Neuronal stem cell (in vitro differentiated cells): ENCODE results near the gene TMEM191C.
"Not testable (repeated sequence)": the region's sequence is repeated elsewhere in the genome, so short reads cannot be mapped to it uniquely, and the experiment has no call there.

Experiments
- DNase-seq: peaks from one replicate; pipeline ENCODE4 v3.0.0-alpha.2; 2013; ENCODE audit warnings: low spot score
- H2AFZ ChIP-seq: one replicate; pipeline ENCODE4 v1.6.1; 2013; ENCODE audit warnings: mild to moderate bottlenecking, low read length, inconsistent platforms
- H2AK5ac ChIP-seq: 2 replicates; pipeline ENCODE4 v1.6.1; 2013; ENCODE audit warnings: low read depth, mild to moderate bottlenecking, inconsistent platforms, low read length, moderate library complexity, mixed read lengths
- H2BK120ac ChIP-seq: 2 replicates; pipeline ENCODE4 v1.6.1; 2013; ENCODE audit warnings: low read depth, mild to moderate bottlenecking, inconsistent platforms, low read length, moderate library complexity, mixed read lengths
- H2BK12ac ChIP-seq: one replicate; pipeline ENCODE4 v1.6.1; 2013; ENCODE audit warnings: low read length, inconsistent platforms
- H2BK15ac ChIP-seq: 2 replicates; pipeline ENCODE4 v1.6.1; 2013; ENCODE audit warnings: mild to moderate bottlenecking, low read length, inconsistent platforms, mixed read lengths
- H2BK5ac ChIP-seq: one replicate; pipeline ENCODE4 v1.6.1; 2013; ENCODE audit warnings: inconsistent platforms, mild to moderate bottlenecking, low read length, moderate library complexity
- H3K14ac ChIP-seq: one replicate; pipeline ENCODE4 v1.6.1; 2013; ENCODE audit warnings: low read length, inconsistent platforms
- H3K18ac ChIP-seq: 2 replicates; pipeline ENCODE4 v1.6.1; 2013; ENCODE audit warnings: low read length, inconsistent platforms
- H3K23ac ChIP-seq: 2 replicates; pipeline ENCODE4 v1.6.1; 2013; ENCODE audit warnings: low read depth, mild to moderate bottlenecking, mixed read lengths, low read length, inconsistent platforms; ENCODE audit not compliant: poor library complexity
- H3K27ac ChIP-seq: replicated peaks from 3 replicates; pipeline ENCODE4 v1.5.1; 2013; ENCODE audit warnings: low read length, inconsistent platforms
- H3K27me3 ChIP-seq, 3 experiments: 2 replicates each; pipeline ENCODE4 v1.6.1; 2013; ENCODE audit warnings: low read length in 3 of 3, mild to moderate bottlenecking in 2 of 3, inconsistent platforms in 1 of 3, low read depth in 1 of 3, mixed read lengths in 1 of 3, moderate library complexity in 1 of 3; ENCODE audit not compliant: control insufficient read depth in 3 of 3, insufficient read depth in 3 of 3
- H3K36me3 ChIP-seq, 2 donors: replicated peaks in 1 of 2; 2 replicates each; pipeline ENCODE4 v1.6.1; 2013; ENCODE audit warnings: low read length in 2 of 2; ENCODE audit not compliant: control insufficient read depth in 2 of 2, insufficient read depth in 2 of 2
- H3K4ac ChIP-seq: 2 replicates; pipeline ENCODE4 v1.6.1; 2013; ENCODE audit warnings: inconsistent platforms, mild to moderate bottlenecking, low read length, moderate library complexity
- H3K4me1 ChIP-seq, 2 donors: 1 replicate in 1 of 2; 2 replicates in 1 of 2; pipeline ENCODE4 v1.6.1; 2013; ENCODE audit warnings: low read length in 2 of 2, low read depth in 1 of 2; ENCODE audit not compliant: control insufficient read depth in 2 of 2, insufficient read depth in 1 of 2
- H3K4me2 ChIP-seq: one replicate; pipeline ENCODE4 v1.6.1; 2013; ENCODE audit warnings: mild to moderate bottlenecking, low read length, inconsistent platforms; ENCODE audit not compliant: insufficient read depth, poor library complexity, severe bottlenecking
- H3K4me3 ChIP-seq, 2 donors: 2 replicates each; pipeline ENCODE4 v1.5.1; 2013; ENCODE audit warnings: low read length in 2 of 2, mild to moderate bottlenecking in 2 of 2, inconsistent platforms in 1 of 2, moderate library complexity in 1 of 2
- H3K79me1 ChIP-seq: one replicate; pipeline ENCODE4 v1.6.1; 2013; ENCODE audit warnings: low read depth, mild to moderate bottlenecking, inconsistent platforms, low read length, moderate library complexity
- H3K9ac ChIP-seq: one replicate; pipeline ENCODE4 v1.6.1; 2013; ENCODE audit warnings: mild to moderate bottlenecking, low read depth, low read length, inconsistent platforms; ENCODE audit not compliant: poor library complexity
- H3K9me3 ChIP-seq, 2 donors: replicated peaks in 1 of 2; 2 replicates each; pipeline versions ENCODE3 to v1.6.1; 2013; ENCODE audit warnings: low read length in 2 of 2, mild to moderate bottlenecking in 2 of 2, inconsistent platforms in 1 of 2, low read depth in 1 of 2, mixed read lengths in 1 of 2, moderate library complexity in 1 of 2; ENCODE audit not compliant: control insufficient read depth in 2 of 2, insufficient read depth in 1 of 2
- H4K8ac ChIP-seq: one replicate; pipeline ENCODE4 v1.6.1; 2013; ENCODE audit warnings: low read depth, mild to moderate bottlenecking, inconsistent platforms, low read length, moderate library complexity
- H4K91ac ChIP-seq: one replicate; pipeline ENCODE4 v1.6.1; 2013; ENCODE audit warnings: low read length, low read depth, mild to moderate bottlenecking, inconsistent platforms; ENCODE audit not compliant: poor library complexity
- WGBS, 2 donors: extraction: QIAGEN DNeasy Blood & Tissue Kit; methylation state at CpG; one replicate each; pipeline ENCODE4 v1.1.7; 2013; ENCODE audit warnings: missing lambda C conversion rate in 2 of 2, mixed read lengths in 1 of 2; ENCODE audit not compliant: insufficient read length in 2 of 2, insufficient replicate concordance in 1 of 2; ENCODE audit errors: extremely low coverage in 2 of 2; 5-methylcytosine and 5-hydroxymethylcytosine counted together

TMEM191C gene

GRCh38 chr22:21424084-21424709 lies 43.0 kb upstream of the TMEM191C start:
- not testable (repeated sequence) for H2BK15ac ChIP-seq, H3K9ac ChIP-seq, H4K91ac ChIP-seq, H3K4me1 ChIP-seq, H3K4me2 ChIP-seq, H3K4ac ChIP-seq, H3K79me1 ChIP-seq, H3K18ac ChIP-seq, H2AK5ac ChIP-seq, H2BK120ac ChIP-seq, H3K23ac ChIP-seq, H2BK5ac ChIP-seq, H3K27ac ChIP-seq, H3K36me3 ChIP-seq, H2BK12ac ChIP-seq, H4K8ac ChIP-seq, DNase-seq, H3K27me3 ChIP-seq, H3K4me3 ChIP-seq, H3K9me3 ChIP-seq, H3K14ac ChIP-seq, H2AFZ ChIP-seq
- no CpG with 5 or more reads among the region's 12 CpGs for WGBS, 2 donors

- not testable (repeated sequence) for H3K9me3 ChIP-seq, H2AFZ ChIP-seq, DNase-seq, H2BK5ac ChIP-seq, H4K91ac ChIP-seq, H3K4ac ChIP-seq, H3K18ac ChIP-seq, H2BK15ac ChIP-seq, H3K36me3 ChIP-seq, H2BK120ac ChIP-seq, H3K4me2 ChIP-seq, H4K8ac ChIP-seq, H2BK12ac ChIP-seq, H3K14ac ChIP-seq, H2AK5ac ChIP-seq, H3K4me3 ChIP-seq, H3K27ac ChIP-seq, H3K23ac ChIP-seq, H3K9ac ChIP-seq, H3K27me3 ChIP-seq, H3K79me1 ChIP-seq, H3K4me1 ChIP-seq
- WGBS, 2 donors: no CpG with 5 or more reads among the region's 15 CpGs
These were observed 32.6 kb upstream of the TMEM191C start for GRCh38 chr22:21434378-21435233.

GRCh38 chr22:21435998-21436810 lies 31.0 kb upstream of the TMEM191C start:
- not testable (repeated sequence) for H3K23ac ChIP-seq, H4K8ac ChIP-seq, H3K79me1 ChIP-seq, H2BK15ac ChIP-seq, H2BK120ac ChIP-seq, H3K14ac ChIP-seq, H3K36me3 ChIP-seq, H3K27me3 ChIP-seq, H3K4me1 ChIP-seq, H4K91ac ChIP-seq, H2AFZ ChIP-seq, H3K4me2 ChIP-seq, H3K9me3 ChIP-seq, DNase-seq, H3K4me3 ChIP-seq, H3K9ac ChIP-seq, H2BK5ac ChIP-seq, H2BK12ac ChIP-seq, H3K27ac ChIP-seq, H3K18ac ChIP-seq, H2AK5ac ChIP-seq, H3K4ac ChIP-seq
- no CpG with 5 or more reads among the region's 12 CpGs for WGBS, 2 donors

- H3K4me3 ChIP-seq, H3K18ac ChIP-seq, H2AK5ac ChIP-seq, H3K27ac ChIP-seq, H2BK15ac ChIP-seq, H4K91ac ChIP-seq, H3K79me1 ChIP-seq, H2BK120ac ChIP-seq, H3K4ac ChIP-seq, H3K23ac ChIP-seq, H3K9me3 ChIP-seq, H3K4me2 ChIP-seq, H3K14ac ChIP-seq, H3K9ac ChIP-seq, H2AFZ ChIP-seq, H4K8ac ChIP-seq, H2BK12ac ChIP-seq, DNase-seq, H3K27me3 ChIP-seq, H3K36me3 ChIP-seq, H2BK5ac ChIP-seq, H3K4me1 ChIP-seq: not testable (repeated sequence)
- WGBS, 2 donors: no CpG with 5 or more reads among the region's 6 CpGs
These were observed 29.2 kb upstream of the TMEM191C start for GRCh38 chr22:21438013-21438412.
